Activated CD4-positive, alpha-beta T cell treated with anti-CD3 and anti-CD28 coated beads, Interleukin-2, amount 50 U/mL, for 1 hour (primary cell): Measurements from ENCODE around the gene DACH1.

Experiments
- DNase-seq: peaks from one replicate; pipeline ENCODE4 v3.0.0-alpha.2; 2020

Gene DACH1

GRCh38 chr13:71772361-71772760 lies 94.6 kb downstream of the DACH1 start:
- DNase-seq, result no peak

DNA sequence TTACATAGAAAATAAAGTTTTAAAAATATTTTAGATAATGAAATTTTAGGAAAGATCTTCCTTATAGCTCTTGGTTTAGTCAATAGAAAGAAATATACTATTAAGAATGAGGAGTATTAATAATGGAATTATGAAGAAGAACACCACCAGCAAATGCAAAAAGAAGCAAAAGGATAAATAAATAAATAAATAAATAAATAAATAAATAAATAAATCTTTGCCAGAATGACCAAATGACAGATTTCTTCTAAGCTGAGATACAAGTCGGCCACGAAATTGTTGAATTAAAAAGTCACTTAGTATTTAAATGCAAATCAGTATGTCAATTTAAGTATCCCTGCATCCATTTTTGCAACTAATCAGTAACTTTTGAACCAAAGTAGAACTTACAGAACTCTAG lies 95.9 kb downstream of the DACH1 start:
- no peak for DNase-seq

- no peak for DNase-seq
These were observed 96.3 kb downstream of the DACH1 start for GRCh38 chr13:71770710-71771109.

DNA sequence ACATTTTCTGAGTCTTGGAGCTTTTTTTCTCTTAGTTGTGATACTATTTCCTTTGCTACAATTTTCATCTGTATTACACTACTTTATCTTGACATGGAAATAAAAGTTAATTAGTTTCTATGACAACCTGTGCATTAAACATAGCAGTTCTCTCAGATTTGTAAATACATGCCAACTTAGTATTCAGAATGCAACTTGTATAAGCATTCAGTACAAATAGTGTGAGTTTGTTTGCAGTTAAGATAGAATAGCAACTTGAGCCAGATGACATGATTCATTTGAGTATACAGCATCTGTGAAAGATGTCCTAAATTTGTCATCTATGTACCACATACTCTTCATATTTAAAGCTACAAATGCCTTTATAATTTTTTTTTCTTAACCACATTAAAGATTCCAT lies 98.1 kb downstream of the DACH1 start:
- no peak for DNase-seq

- no peak for DNase-seq
These were observed 107.1 kb downstream of the DACH1 start for GRCh38 chr13:71759651-71760511.

- DNase-seq, result no peak
These were observed 108.2 kb downstream of the DACH1 start for GRCh38 chr13:71758828-71759227.

DNA sequence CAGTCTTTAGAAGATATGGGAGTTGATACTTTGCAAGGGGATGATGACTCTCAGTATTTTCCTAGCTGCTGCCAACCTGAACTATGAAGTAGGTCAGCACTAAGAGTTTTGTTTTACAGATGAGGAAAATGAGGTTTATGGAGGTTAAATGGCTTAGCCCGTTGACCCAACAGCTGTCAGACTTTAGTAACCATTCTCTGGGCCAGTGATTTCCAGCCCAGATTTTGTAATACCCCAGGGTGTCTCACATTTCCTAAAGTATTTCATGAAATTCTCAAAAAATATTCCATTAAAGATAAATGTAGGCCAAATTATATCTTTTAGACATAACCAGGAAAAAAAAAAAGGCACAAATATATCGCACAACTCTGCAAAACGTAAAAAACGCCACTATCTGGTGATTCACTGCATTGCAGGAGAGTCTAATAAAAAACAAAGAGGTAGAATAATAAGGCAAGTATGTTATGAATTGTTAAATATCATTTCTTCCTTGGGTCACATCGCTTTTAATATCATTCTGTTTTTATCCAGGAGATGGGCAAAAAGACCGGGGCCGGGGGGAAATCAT lies 112.5 kb downstream of the DACH1 start:
- no peak for DNase-seq

GRCh38 chr13:71752775-71753513 lies 114.1 kb downstream of the DACH1 start:
- DNase-seq, result no peak

GRCh38 chr13:71751073-71751472 lies 115.9 kb downstream of the DACH1 start:
- DNase-seq, result no peak

DNA sequence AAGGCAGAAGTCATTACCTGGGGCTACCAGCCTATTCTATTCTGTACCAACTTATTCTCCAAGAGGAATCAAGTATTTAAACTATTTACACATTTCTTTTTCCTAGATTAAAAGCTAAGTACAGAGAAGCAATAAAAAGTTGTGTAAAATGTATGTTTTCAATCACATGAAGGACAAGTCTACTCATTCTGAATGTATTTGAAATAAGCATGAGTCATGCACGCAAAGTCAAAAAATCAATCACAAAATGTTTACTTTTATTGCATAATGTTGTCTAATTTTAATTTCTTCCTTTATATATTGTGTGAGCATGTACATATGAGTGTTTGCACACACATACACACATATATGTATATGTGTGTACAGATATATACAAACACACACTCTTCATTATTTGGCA lies 136.7 kb downstream of the DACH1 start:
- no peak for DNase-seq

- DNase-seq, result no peak
These were observed 137.6 kb downstream of the DACH1 start for GRCh38 chr13:71729441-71729840.

GRCh38 chr13:71727662-71728061 lies 139.3 kb downstream of the DACH1 start:
- no peak for DNase-seq

- no peak for DNase-seq
These were observed 140.0 kb downstream of the DACH1 start for GRCh38 chr13:71727042-71727441.

GRCh38 chr13:71722206-71722605 lies 144.8 kb downstream of the DACH1 start:
- no peak for DNase-seq

- no peak for DNase-seq
These were observed 145.9 kb downstream of the DACH1 start for GRCh38 chr13:71721104-71721503.

GRCh38 chr13:71718931-71719330 lies 148.1 kb downstream of the DACH1 start:
- no peak for DNase-seq

DNA sequence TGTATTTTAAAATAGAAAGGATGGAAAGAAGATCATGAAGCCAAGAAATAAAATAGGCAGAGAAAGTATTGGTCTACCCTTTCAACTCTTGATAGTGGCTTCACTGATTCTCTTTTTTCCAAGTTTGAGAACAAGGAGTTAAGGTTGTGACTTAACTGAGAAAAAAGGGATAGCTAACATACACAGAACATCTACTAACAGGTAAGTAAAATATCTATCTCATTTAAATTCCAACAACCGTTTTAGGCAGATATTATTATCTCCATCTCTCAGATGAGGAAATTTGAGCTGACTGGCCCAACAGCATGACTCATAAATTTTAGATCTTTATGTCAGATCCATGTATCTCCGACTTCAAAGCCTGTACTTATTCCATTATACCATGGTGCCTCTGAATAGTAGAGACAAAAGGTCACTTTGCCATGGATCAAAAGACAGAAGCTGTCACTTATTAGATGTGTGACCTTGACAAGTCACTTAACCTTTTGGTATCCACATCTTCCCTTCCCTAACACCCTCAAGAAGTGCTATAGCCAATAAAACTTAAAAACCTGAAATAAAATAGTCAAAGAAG lies 152.1 kb downstream of the DACH1 start:
- no peak for DNase-seq

GRCh38 chr13:71712988-71713653 lies 153.9 kb downstream of the DACH1 start:
- no peak for DNase-seq

DNA sequence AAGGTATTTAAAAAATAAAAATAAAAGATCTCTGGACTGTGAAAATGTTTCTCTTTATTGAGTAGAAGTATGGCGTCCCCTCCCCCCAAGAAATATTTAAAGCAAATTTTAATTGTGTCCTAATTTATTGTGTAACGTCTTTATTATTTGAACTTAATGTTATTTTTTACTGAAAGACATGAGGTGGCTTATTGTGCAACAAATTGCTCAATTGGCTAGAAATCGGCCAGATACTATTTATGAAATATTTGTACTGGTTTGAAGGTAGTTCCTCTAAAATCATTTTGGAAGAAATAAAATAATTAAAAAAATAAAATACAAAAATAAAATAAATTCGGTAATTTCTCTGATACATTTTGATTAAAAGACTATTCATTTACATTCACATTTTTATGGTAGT lies 162.3 kb downstream of the DACH1 start:
- DNase-seq, result no peak

DNA sequence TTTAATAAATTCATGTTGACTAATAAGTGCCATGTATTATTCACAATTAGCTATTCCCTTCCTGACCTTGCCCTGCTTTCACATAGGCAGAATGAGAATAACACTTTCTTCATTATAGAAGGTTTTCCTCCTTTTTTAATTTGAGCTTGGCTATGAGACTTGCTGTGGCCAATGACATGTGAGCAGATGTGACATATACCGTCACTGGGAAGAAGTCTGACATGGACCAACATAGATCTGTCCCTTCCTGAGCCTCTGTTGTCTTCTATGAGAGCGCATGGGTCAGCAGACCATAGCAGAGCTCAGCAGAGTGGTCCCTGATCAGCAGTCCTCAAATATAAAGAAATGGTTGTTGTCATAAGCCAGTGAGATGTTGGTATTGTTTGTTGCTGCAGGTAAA lies 163.9 kb downstream of the DACH1 start:
- no peak for DNase-seq

GRCh38 chr13:71702253-71702652 lies 164.8 kb downstream of the DACH1 start:
- no peak for DNase-seq

DNA sequence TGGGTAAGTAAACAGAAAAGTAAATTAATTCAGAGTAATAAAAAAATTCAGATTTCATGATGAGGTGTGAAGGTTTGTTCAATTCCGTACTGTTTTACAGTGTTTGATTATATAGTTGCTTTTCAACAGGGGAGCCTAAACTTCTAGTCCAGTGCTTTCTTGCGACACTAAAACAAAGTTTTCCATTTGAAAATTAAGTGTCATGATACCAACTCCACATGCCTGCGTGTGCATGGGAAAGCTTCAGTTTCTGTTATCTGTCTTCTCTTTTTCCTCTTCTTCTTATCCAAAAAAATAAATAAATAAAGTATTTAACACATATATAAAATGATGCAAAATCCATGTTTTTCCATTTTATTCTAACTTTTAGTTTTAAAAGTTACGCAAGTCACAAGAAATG lies 165.3 kb downstream of the DACH1 start:
- no peak for DNase-seq

- DNase-seq, result no peak
These were observed 167.7 kb downstream of the DACH1 start for GRCh38 chr13:71699342-71699741.
